D341Med (cell line): Measurements from ENCODE around the gene SFPQ.
"Not testable (repeated sequence)": the region's sequence is repeated elsewhere in the genome, so short reads cannot be mapped to it uniquely, and the experiment has no call there.

Source experiments
- DNase-seq: peaks from one replicate; pipeline ENCODE4 v3.0.0; 2012; ENCODE audit warnings: low spot score

Gene SFPQ

GRCh38 chr1:35137590-35137989, 55.4 kb downstream of the SFPQ start:
- DNase-seq, result not testable (repeated sequence)

GRCh38 chr1:35136780-35137179, 56.2 kb downstream of the SFPQ start:
- DNase-seq, result no peak
